ENCODE measurements around the gene HS6ST3.

GRCh38 chr13:96851856-96852445 is 762.0 kb downstream of the HS6ST3 start:
- TF ChIP-seq POLR2A (IDR thresholded peaks at IDR 0.05; ENCODE audit: low read length) (no peak), GATA1 (IDR thresholded peaks at IDR 0.05; ENCODE audit: low read depth, low read length) (no peak)
